ENCODE data around the gene RIN3. TPM values are rescaled to one million over a fixed set of nuclear protein-coding genes. Genes with fewer than 3 reads are reported as not detected.
A peak's percentile ranks its signal among the peaks of the same experiment; 100 is the strongest.

Gene RIN3
- polyA plus RNA-seq, 3 donors: 42.8 to 144 (median 54.6) TPM

DNA sequence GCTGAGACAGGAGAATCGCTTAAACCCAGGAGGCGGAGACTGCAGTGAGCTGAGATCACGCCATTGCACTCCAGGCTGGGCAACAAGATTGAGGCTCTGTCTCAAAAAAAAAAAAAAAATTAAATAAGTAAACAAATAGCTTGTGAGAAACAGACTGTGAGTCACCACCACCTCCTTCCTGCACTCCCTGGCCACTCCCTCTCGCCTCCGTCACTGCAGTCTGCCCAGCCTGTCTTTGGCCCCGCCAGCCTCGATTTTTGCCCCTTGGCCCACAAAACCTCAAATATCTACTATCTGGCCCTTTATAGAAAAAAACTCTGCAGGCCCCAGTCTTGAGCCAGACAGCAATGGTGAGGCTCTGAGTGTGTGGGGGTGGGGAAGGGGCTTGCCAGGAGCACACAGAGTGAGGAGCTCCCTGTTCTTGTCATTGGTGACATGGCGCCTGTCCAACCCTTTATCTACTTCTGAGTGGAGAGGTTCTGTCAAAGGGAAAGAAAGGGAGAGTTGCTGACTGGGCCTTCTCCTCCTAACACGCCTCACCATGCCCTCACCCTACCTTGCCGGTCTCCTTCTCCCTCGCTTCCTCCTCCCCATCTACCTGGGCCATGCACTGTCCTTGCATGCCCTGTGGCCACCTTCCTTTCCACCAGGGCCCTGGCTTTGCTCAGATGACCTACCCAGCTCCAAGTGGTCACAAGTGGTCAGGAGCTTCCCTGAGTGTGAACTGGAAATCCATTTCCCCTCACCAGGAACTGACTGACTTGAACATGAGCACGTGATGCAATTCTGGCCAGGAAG, 212.8 kb downstream of the RIN3 start:
- no peaks in the 10 kb centered on the region for H3K36me3 ChIP-seq (replicated peaks in 1 of 2; ENCODE audit: control insufficient read depth in 1 of 2, insufficient read depth in 2 of 2, low read length in 2 of 2)
- H3K27ac ChIP-seq (ENCODE audit: low read depth in 1 of 2, low read length in 2 of 2): peak overlapping the region; percentile 47 to 84
- no peak for TF ChIP-seq CTCF (IDR thresholded peaks at IDR 0.05)
- peak overlapping the region; percentile 92 to 99 (median 98) for H3K27ac Mint-ChIP-seq
- peaks cover 57 to 70% of the 10 kb centered on the region in 2 donors for H3K4me1 ChIP-seq (ENCODE audit: control insufficient read depth in 1 of 2, insufficient read depth in 2 of 2, low read length in 2 of 2)
- H3K9me3 Mint-ChIP-seq: peaks cover 3 to 17% (median 8%) of the 10 kb centered on the region in 7 donors
- peak overlapping the region; percentile 34 to 63 for H3K4me3 Mint-ChIP-seq
- H3K9ac ChIP-seq (ENCODE audit: insufficient read depth, low read length, poor library complexity, severe bottlenecking): peak overlapping the region; percentile 49
- H3K27me3 ChIP-seq (ENCODE audit: control insufficient read depth in 2 of 2, insufficient read depth in 2 of 2, low read length in 2 of 2): peaks cover 2 to 3% of the 10 kb centered on the region in 2 donors
- peaks cover 7 to 20% of the 10 kb centered on the region in 2 donors for H3K36me3 Mint-ChIP-seq
- WGBS (ENCODE audit: insufficient coverage): 39% methylated on average over 4 of the region's 12 CpGs
- no peaks in the 10 kb centered on the region for H3K9me3 ChIP-seq (replicated peaks in 1 of 2; ENCODE audit: control insufficient read depth in 1 of 2, insufficient read depth in 1 of 2, low read length in 2 of 2)
- H2AFZ ChIP-seq (ENCODE audit: insufficient read depth, low read depth, low read length, poor library complexity, severe bottlenecking): peak overlapping the region; percentile 6
- H4K20me1 ChIP-seq (ENCODE audit: insufficient read depth, low read length): no peaks in the 10 kb centered on the region
- H3K27me3 Mint-ChIP-seq (ENCODE audit: low read depth in 3 of 3): peaks cover 8 to 20% (median 15%) of the 10 kb centered on the region in 3 donors
- peaks cover 52% of the 10 kb centered on the region for H3K4me1 Mint-ChIP-seq
- intact Hi-C loops (cut with micrococcal nuclease): no loop called here
- no peak overlapping the region for H3K4me3 ChIP-seq (replicated peaks in 1 of 3; ENCODE audit: low read depth in 2 of 3, low read length in 3 of 3)
- peak; percentile 93 to 95 (median 94) for DNase-seq
- no peaks in the 10 kb centered on the region for H3K79me2 ChIP-seq (ENCODE audit: insufficient read depth, low read length)
- peak overlapping the region; percentile 7 for H3K4me2 ChIP-seq (replicated peaks; ENCODE audit: extremely low read depth, low read length, poor library complexity, severe bottlenecking)

- WGBS (ENCODE audit: insufficient coverage): no CpG with 5 or more reads among the region's 8 CpGs
- H3K36me3 Mint-ChIP-seq: peaks cover 7 to 20% of the 10 kb centered on the region in 2 donors
- Histone ChIP-seq H3K36me3 (replicated peaks in 1 of 2; ENCODE audit: control insufficient read depth in 1 of 2, insufficient read depth in 2 of 2, low read length in 2 of 2) (no peaks in the 10 kb centered on the region), H3K4me2 (replicated peaks; ENCODE audit: extremely low read depth, low read length, poor library complexity, severe bottlenecking) (no peak overlapping the region), H3K4me1 (ENCODE audit: control insufficient read depth in 1 of 2, insufficient read depth in 2 of 2, low read length in 2 of 2) (peaks cover 57 to 70% of the 10 kb centered on the region in 2 donors), H4K20me1 (ENCODE audit: insufficient read depth, low read length) (no peaks in the 10 kb centered on the region), H3K27ac (ENCODE audit: low read depth in 1 of 2, low read length in 2 of 2) (peak overlapping the region in 1 of 2 donors; percentile 84), H2AFZ (ENCODE audit: insufficient read depth, low read depth, low read length, poor library complexity, severe bottlenecking) (peak overlapping the region; percentile 6), H3K9me3 (replicated peaks in 1 of 2; ENCODE audit: control insufficient read depth in 1 of 2, insufficient read depth in 1 of 2, low read length in 2 of 2) (no peaks in the 10 kb centered on the region), H3K27me3 (ENCODE audit: control insufficient read depth in 2 of 2, insufficient read depth in 2 of 2, low read length in 2 of 2) (peaks cover 2 to 3% of the 10 kb centered on the region in 2 donors), H3K79me2 (ENCODE audit: insufficient read depth, low read length) (no peaks in the 10 kb centered on the region), H3K9ac (ENCODE audit: insufficient read depth, low read length, poor library complexity, severe bottlenecking) (peak overlapping the region; percentile 49), H3K4me3 (replicated peaks in 1 of 3; ENCODE audit: low read depth in 2 of 3, low read length in 3 of 3) (no peak overlapping the region)
- peak overlapping the region; percentile 92 to 99 (median 98) for H3K27ac Mint-ChIP-seq
- H3K27me3 Mint-ChIP-seq (ENCODE audit: low read depth in 3 of 3): peaks cover 9 to 22% (median 21%) of the 10 kb centered on the region in 3 donors
- H3K9me3 Mint-ChIP-seq: peaks cover 7 to 22% (median 13%) of the 10 kb centered on the region in 7 donors
- intact Hi-C loops (cut with micrococcal nuclease): no loop called here
- no peak for DNase-seq
- peak overlapping the region in 1 of 2 donors; percentile 63 for H3K4me3 Mint-ChIP-seq
- TF ChIP-seq CTCF (IDR thresholded peaks at IDR 0.05): no peak
- peaks cover 52% of the 10 kb centered on the region for H3K4me1 Mint-ChIP-seq
These were observed 213.3 kb downstream of the RIN3 start for GRCh38 chr14:92726933-92727262.
